Measurements from ENCODE around the gene CNIH1.
"Not testable (repeated sequence)": the region's sequence is repeated elsewhere in the genome, so short reads cannot be mapped to it uniquely, and the experiment has no call there.

- not testable (repeated sequence) for TF ChIP-seq POLR2A (IDR thresholded peaks at IDR 0.05; ENCODE audit: borderline replicate concordance, extremely low read depth, insufficient read depth, insufficient read length); MAX (IDR thresholded peaks at IDR 0.05)
- TF ChIP-seq, protein P1, sequence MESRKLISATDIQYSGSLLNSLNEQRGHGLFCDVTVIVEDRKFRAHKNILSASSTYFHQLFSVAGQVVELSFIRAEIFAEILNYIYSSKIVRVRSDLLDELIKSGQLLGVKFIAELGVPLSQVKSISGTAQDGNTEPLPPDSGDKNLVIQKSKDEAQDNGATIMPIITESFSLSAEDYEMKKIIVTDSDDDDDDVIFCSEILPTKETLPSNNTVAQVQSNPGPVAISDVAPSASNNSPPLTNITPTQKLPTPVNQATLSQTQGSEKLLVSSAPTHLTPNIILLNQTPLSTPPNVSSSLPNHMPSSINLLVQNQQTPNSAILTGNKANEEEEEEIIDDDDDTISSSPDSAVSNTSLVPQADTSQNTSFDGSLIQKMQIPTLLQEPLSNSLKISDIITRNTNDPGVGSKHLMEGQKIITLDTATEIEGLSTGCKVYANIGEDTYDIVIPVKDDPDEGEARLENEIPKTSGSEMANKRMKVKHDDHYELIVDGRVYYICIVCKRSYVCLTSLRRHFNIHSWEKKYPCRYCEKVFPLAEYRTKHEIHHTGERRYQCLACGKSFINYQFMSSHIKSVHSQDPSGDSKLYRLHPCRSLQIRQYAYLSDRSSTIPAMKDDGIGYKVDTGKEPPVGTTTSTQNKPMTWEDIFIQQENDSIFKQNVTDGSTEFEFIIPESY (IDR thresholded peaks at IDR 0.05; ENCODE audit: extremely low read depth, insufficient replicate concordance, low read length) = not testable (repeated sequence)
These were observed 17.4 kb upstream of the CNIH1 start for GRCh38 chr14:54458536-54458935.
